Activated CD4-positive, alpha-beta T cell treated with anti-CD3 and anti-CD28 coated beads for 4 hours (primary cell): Measurements from ENCODE around the gene BTD.
"Not testable (repeated sequence)": the region's sequence is repeated elsewhere in the genome, so short reads cannot be mapped to it uniquely, and the experiment has no call there.

Source experiments
- DNase-seq, 2 donors: peaks; one replicate each; pipeline ENCODE4 v3.0.0-alpha.2; 2020

The BTD gene

GRCh38 chr3:15601399-15602145 is at the start of gene BTD, which contains the start of gene HACL1:
Gene BTD (plus strand): TSS chr3:15601745. CDS start chr3:15635440, 33,695 bp downstream.
Gene HACL1 (minus strand): TSS chr3:15601569. CDS start chr3:15601463, 106 bp downstream.
- peak; percentile 99 for DNase-seq

GRCh38 chr3:15551902-15552301 is 49.6 kb upstream of the BTD start:
- no peak for DNase-seq

- DNase-seq = no peak
Measured at GRCh38 chr3:15553749-15554148, 47.8 kb upstream of the BTD start.

GRCh38 chr3:15556512-15556911 is 45.0 kb upstream of the BTD start:
- no peak for DNase-seq

- peak; percentile 37 to 61 for DNase-seq
Measured at GRCh38 chr3:15557511-15557946, 44.0 kb upstream of the BTD start.

- DNase-seq = no peak
Measured at GRCh38 chr3:15558581-15558980, 43.0 kb upstream of the BTD start.

- DNase-seq = no peak
Measured at GRCh38 chr3:15562560-15562959, 39.0 kb upstream of the BTD start.

GRCh38 chr3:15563190-15563589 is 38.4 kb upstream of the BTD start:
- DNase-seq = no peak

- DNase-seq = no peak
Measured at GRCh38 chr3:15572138-15572537, 29.4 kb upstream of the BTD start.

- no peak for DNase-seq
Measured at GRCh38 chr3:15575446-15575845, 26.1 kb upstream of the BTD start.

GRCh38 chr3:15576475-15576874 is 25.1 kb upstream of the BTD start:
- DNase-seq = no peak

GRCh38 chr3:15578289-15578867 is 23.2 kb upstream of the BTD start:
- no peak for DNase-seq

- no peak for DNase-seq
Measured at GRCh38 chr3:15579051-15579450, 22.5 kb upstream of the BTD start.

- DNase-seq = no peak
Measured at GRCh38 chr3:15581471-15582394, 19.8 kb upstream of the BTD start.

GRCh38 chr3:15585111-15585845 is 16.3 kb upstream of the BTD start:
- DNase-seq = no peak

GRCh38 chr3:15591242-15591641 is 10.3 kb upstream of the BTD start:
- DNase-seq = no peak

GRCh38 chr3:15591928-15592327 is 9.6 kb upstream of the BTD start:
- no peak for DNase-seq

- no peak for DNase-seq
Measured at GRCh38 chr3:15592968-15593367, 8.6 kb upstream of the BTD start.

- DNase-seq = no peak
Measured at GRCh38 chr3:15595955-15596354, 5.6 kb upstream of the BTD start.

GRCh38 chr3:15601046-15601398 is 523 bp upstream of the BTD start:
- peak in 1 of 2 donors; percentile 7 for DNase-seq

- no peak for DNase-seq
Measured at GRCh38 chr3:15602146-15602536, 596 bp downstream of the BTD start.

- not testable (repeated sequence) for DNase-seq
Measured at GRCh38 chr3:15602816-15603215, 1.3 kb downstream of the BTD start.

GRCh38 chr3:15604584-15604983 is 3.0 kb downstream of the BTD start:
- DNase-seq = not testable (repeated sequence)
